NCI-H2196 (cell line): ENCODE data around the gene GOLGA2.

Source experiments
- DNase-seq: peaks from one replicate; lab custom pipeline; 2025; ENCODE audit not compliant: unreplicated experiment; lab: John Stamatoyannopoulos, UW

The GOLGA2 gene

DNA sequence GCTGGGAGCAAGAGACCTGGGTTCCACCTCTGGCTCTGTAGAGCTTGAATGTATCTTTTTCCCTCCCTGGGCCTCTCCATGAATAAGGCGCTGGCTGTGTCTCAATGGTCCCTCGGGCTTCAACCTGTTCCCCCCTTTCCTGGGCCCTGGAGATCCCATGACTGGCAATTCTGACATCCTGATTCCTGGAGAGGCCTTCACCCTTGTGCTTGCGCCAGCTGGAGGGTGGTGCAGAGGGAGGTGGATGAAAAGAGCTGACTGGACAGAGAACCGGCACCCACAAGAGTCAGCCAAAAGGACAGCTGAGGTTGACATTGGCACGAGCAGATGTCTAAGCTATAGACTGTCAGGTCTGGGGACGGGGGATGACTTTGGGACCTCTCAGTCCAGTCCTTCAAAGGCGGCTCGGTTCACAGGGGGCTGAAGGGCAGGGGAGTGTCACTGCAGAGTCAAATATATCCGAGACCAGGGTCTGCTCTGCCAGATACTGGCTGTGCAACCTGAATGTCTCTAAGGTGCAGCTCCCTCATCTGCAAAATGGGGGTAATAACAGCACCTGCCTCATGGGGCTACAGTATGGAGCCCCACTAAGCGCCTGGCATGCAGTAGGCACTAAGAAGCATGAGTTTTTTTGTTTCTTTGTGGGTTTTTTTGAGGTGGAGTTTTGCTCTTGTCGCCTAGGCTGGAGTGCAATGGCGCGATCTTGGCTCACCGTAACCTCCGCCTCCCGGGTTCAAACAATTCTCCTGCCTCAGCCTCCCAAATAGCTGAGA is 58.8 kb downstream of the GOLGA2 start:
- DNase-seq = no peak

DNA sequence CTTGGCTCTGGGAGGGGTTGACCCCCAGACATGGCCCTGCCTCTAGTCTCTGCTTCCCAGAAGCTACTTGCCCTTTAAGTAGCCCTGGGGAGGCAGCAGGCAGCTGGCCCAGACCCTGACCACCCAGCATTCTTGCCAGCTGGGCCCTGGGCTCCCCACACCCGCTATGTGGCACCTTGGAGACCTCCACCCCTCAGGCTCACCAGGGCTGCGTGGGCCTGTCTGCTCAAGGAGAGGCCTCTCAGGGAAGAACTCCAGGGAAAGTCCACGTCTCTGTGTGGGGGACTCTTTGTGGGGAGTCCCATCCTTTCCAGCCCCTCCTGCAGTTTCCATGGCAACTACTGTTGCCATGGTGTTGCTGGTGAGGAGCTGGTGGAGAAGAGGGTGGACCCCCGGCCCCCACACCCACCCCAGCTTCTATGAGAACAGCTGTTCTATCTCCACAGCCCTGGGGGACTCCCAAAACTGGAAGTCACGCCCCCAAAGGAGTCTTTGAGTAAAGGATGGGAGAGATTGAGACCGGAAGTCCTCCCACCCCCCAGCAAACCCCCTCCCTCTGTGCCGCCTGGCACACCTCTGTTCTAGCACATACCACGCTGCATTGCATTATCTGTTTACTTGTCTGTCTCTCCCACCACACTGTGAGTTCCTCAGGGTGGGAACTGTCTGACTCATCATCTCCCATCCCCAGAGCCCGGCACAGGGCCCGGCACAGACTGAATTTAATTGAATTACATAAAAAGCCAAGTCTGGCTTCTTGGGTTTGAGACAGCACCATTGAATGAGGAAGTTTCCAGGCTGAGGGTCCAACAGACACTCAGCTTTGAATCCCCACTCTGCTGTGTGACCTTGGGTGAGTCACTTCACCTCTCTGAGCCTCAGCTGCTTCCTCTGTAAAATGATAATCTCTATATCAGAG is 60.1 kb downstream of the GOLGA2 start:
- no peak for DNase-seq

DNA sequence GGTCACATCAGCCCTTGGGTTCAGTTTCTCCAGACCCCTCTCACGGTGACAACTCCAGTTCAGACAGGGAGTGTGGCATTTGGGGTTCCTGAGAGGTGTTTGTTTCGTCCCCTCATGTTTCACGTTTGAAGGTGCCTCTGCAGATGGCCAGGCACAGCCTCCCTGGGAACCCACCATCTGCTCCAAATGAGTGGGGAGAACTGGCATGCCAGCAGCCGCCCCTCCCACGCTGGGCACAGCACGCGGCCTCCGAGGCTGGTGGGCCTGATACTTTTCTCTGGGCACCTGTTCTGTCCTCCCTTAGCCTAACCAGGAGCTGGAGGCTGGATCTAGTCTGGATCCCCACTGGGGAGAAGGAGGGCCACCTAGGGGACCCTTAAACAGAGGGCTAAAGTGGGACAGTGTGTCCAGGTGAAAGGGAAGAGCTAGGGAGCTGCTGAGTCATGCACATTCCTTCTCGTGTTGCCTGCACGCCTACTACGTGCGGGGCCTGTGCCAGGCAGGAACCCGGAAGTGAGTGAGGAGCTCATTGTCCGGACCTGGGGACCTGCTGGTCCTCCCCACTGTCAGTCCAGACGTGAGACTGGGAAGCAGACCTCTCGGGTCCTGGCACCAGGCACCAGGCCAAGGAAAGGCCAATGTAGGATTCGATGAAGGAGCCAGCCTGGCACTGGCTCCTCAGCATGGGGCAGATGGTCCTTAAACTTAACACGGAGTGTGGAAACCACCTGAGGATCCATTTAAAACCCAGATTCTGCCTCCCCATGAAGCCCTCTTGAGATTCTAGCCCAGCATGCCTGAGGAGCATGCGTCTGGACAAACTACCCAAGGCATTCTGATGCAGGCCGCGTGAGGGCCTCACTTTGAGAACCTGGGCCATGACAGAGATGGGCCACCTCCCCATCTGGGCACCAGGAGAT is 61.0 kb downstream of the GOLGA2 start:
- no peak for DNase-seq

DNA sequence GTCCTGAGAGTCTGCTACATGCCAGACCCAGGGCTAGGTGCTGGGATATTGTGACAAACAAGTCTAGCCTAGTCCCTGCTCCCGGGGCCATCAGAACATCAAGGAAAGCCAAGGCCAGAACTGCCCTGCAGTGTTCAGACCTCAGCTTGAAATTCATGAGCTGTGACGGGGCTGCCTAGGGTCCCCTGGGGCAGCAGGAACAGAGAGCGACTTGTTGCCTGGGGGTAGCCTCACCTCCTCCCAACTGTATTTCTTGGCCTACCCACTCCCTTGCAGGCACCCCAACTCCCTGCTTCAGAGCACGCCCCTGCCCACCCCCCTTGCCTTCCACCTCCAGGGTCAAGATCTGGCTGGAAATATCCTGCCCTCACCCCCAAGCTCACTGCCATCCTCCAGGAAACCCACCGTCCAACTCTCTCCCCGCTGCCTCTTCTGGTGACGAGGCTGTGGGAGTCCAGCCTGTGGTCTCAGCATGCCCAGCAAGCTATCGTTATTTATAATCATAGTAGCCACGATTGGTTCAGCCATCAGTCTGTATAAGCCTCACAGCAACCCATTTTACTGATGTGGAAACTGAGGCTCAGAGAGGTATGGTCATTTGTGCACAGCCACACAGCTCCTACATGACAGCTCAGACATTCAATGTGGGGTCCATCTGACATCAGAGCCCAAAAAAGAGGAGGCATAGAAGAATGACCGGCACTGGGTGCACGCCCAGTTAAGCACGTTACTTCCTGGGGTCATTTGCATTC is 61.9 kb downstream of the GOLGA2 start:
- no peak for DNase-seq

DNA sequence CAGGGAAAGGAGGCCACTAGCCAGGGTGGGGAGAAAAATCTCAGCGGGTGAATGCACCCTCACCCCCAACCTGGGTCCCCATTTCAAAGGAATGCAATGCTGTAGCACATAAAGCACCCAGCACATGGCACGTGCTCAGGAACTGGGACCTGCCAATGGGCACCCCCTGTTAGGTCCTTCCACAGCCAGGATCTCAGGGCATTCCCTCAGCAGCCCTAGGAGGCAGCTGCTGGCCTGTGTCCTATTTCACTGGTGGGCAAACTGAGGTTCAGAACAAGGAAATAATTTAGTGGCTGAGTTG is 63.9 kb downstream of the GOLGA2 start:
- DNase-seq = no peak

DNA sequence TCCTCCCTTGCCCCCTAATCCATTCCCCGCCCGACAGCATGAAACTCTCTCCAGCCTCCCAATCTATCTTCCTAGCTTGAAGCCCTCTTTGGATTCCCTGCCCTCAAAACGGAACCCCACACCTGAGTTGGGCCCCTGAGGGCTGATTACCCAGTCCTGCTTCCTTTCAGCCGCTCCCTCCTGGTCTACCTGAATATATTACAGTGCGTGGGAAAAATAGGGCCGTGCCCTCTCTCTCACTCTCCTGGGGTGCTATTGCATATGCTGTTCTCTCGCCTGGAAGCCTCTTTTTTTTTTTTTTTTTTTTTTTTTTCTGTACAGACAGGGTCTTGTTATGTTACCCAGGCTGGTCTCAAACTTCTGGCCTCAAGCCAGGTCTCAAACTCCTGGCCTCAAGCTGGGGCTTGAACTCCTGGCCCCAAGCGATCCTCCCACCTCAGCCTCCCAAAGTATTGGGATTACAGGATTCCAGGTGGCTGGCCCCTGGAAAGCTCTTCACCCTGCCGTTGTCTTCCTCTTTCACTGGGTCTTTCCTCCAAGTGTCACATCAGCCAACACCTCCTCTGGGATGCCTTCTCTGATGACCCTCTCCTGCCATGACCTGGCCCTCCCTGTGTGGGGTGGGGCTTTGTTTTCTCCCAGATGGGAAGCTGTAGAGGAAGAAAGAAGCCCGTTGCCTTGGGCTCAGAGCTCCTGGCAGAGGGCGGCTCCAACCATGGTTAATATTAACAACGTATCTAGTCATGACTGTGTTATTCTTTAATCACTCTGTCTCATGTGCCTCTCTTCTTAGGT is 64.4 kb downstream of the GOLGA2 start:
- DNase-seq = no peak

DNA sequence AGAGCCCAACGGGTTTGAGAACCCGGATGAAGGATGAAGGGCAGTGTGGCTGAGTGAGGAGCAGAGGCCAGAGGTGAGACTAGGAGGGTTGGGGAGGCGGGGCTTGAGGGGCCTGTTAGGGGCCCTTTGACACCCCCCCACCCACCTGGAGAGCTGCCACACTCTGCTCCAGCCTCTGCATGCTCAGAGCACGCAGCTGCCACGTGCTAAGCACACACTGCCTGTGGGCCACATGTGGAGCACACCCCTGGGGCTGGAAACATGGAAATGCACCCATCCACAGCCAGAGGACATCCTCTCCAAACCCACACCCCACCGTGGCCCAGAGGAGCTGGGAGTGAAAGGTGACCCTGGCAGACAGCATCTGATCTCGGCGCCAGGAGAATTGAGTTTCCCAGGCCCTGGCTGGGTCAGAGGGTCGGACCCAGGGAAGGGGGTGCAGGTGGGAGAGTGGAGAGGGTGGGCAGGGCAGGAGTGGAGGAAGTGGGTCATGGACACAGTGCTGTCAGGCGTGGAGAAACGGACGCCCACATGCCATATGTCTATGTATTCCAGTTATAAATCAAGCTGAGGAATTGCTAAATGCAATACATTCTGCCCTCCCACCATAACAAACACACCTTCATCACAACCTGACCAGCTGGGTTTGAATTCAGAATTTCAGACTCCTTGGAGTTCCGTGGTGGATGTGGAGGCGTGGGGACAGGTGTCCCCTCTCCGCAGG is 66.7 kb downstream of the GOLGA2 start:
- DNase-seq = no peak

DNA sequence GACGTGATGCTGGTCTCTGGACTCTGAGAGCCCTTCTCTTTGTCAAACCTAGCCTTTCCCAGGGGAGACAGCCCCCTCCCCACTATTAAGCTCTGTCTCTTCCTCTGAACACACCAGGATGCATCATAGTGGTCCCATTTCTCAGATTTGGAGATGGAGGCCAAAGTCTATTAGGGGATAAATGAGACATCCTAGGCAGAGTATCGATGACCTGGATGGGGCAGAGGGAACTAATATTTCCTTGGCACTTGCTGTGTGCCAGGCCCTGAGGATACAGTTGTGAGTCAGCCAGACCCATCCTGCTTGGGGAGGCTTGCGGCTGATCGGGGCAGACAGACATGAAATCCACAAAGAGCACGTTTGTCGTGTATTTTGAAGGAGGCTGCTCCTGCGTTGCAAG is 67.4 kb downstream of the GOLGA2 start:
- DNase-seq = no peak

DNA sequence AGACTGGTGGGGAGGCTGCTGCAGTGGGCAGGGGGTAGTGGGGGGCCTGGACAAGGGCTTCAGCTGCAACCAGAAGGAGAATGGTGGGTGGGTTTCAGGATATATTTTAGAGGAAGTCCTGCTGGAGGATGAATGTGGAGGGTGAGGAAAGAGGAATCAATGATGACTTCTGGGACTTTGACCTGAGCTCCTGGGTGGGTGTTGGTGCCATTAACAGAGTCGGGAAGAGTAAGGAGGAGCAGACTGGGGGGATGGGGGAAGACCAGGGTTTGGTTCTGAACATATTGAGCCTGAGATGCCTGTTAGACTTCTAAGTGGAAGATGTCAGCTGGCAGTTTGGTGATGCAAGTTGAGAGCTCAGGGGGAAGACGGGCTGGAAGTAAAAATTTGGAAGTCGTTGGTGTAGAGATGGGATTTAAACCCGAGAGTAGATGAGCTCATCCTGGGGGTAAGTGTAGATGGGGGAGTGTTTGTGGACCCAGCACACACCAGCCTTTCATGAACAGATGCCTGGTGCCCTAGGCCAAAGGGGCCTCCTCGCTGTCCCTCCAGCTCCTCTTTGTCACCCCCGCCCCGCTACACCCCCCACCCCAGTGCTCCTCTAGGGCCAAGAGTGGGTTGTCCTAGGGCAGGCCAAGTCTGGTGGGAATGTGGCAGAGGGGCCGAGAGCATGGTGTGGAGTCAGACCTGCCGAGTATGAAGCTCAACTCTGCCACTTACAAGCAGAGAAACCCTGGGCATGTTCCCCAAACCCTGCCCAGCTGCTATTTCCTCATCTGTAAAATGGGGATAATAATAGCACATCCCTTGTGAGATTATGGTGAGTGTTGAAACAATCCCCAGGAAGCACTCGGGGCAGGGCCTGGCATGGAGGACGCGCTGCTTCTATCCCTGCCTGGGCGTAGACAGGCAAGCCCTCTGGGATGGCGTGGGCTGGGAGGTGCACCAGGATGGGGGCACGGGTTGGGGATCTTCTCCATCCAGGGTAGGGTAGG is 68.6 kb downstream of the GOLGA2 start:
- DNase-seq = no peak

DNA sequence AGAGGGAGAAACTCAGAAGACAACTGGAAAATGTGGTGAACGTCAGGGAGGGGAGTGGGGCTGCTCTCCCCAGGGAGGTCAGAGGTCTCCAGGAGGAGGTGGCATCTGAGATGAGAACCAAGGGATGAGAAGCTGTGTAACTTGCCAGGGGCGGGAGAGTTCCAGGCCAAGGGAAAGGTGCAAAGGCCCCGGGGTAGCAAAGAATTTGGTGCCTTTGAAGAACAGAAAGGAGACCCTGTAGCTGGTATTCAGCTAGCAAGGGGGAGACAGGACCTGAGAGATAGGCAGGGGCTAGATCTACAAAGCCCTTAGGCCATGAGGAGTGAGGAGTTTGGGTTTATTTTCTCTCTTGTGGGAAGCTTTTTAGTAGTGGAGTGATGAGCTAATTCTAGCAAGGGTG is 69.3 kb downstream of the GOLGA2 start:
- DNase-seq = no peak
